Measurements from ENCODE around the gene MLKL.
"Not testable (repeated sequence)": the region's sequence is repeated elsewhere in the genome, so short reads cannot be mapped to it uniquely, and the experiment has no call there.

MLKL gene

DNA sequence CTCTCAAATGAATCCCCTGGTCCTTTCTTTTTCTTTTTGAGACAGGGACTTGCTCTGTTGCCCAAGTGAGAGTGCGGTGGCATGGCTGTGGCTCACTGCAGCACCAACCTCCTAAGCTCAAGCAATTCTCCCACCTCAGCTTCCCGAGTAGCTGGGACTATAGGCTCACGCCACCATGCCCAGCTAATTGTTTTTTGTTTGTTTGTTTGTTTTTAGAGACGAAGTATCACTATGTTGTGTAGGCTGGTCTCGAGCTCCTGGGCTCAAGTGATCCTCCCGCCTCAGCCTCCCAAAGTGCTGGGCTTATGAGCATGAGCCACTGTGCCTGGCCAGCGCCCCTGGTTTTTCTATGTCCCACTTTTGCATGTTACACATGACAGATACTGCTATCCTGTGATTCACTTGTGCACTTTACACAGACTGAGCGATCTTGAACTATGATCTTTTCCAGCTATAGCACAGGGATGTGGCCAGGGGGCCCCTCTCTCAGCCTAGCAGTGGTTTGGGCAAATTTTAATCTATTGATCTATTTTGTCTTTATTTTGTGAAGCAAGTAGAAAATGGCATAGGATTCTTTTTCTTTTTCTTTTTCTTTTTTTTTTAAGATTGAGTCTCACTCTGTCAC, 31.3 kb upstream of the MLKL start:
- DNase-seq, result no peak

GRCh38 chr16:74729783-74730683, 29.4 kb upstream of the MLKL start:
- DNase-seq, result no peak

- DNase-seq, result no peak
Observed at GRCh38 chr16:74727903-74728302, 27.2 kb upstream of the MLKL start.

DNA sequence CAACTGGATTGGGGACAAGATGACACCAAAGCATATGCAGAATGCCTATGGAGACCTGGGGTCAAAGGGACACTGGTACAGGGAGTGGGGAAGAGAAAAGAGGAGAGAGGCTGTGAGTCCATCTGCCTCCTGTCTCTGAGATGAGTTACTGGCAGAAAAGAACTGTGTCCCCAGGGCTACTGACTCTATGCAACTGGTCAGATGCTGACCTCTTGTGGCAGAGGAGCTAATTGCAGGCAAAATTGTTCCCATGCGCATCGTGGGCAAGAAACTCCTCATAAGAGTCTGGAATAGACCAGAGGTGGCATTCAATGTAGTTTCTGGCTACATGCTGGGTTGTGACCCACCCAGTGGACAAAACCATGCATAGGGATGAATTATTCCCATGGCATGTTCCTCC, 26.1 kb upstream of the MLKL start:
- DNase-seq, result no peak

DNA sequence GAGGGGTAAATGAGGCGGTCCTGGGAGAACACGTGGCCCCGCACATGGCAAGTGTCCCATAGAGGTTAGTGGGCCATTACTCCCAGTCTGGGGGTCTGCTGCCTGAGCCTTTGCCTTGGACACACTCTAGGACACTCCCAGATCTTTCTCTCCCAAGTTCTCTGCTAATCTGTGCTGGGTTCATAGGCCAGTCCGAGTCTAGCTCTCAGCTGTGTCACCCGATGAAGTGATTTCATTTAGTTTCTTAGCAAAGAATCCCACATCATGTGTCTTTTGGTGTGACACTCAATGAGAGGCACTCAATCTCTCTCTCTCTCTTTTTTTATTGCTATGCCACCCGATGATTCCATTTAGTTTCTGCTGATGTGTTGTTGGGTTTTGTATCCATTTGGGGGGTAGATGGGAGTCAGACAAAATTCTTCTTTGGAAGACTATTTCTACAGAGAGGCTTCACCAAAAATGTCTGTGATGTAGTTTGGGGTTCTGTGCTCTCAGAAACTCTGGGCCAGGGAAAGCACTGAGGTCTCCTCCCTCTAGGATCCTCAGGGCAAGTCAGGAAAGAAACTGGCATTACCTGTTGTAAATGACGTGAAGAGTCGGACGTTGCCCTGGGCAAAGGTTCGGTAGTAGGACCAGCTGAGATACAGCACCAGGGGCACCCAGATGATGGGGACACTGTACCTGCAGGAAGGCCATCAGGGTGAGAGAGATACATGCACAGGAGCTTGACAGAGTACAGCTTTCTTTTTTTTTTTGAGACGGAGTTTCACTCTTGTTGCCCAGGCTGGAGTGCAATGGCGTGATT, 25.2 kb upstream of the MLKL start:
- no peak for DNase-seq

GRCh38 chr16:74724820-74725549, 24.3 kb upstream of the MLKL start:
- no peak for DNase-seq

DNA sequence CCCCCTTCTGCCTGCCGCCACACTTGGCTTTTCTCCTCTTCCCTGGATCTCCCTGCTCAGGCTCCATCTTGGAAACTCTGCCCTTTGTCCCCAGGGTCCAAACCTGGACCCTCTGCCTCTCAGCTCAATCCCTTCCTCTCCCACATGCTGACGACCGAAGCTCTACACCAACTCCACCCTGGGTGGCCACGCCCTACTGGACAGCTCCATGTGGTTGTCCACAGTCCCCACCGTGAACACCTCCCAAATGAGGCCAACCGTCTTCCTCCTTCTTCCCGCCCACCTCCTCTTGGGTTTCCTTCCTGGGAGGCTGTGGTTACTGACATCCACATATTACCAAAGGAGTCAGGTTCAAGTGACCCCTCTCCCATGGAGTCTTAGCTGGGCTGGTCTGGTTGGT, 22.6 kb upstream of the MLKL start:
- DNase-seq, result no peak

DNA sequence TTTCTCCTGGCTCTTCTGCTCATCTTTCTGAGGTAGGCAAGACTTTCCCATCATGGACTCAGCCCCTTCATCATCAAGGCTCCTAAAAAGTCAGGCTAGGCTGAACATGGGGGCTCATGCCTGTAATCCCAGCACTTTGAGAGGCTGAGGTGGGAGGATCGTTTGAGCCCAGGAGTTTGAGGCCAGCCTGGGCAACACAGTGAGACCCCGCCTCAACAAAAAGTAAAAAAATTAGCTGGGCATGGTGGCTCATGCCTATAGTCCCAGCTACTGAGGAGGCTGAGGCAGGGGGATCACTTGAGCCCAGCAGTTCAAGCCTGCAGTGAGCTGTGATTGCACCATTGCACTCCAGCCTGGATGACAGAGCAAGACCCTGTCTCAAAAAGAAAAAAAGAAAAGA, 21.5 kb upstream of the MLKL start:
- not testable (repeated sequence) for DNase-seq

GRCh38 chr16:74721716-74722115, 21.1 kb upstream of the MLKL start:
- DNase-seq, result no peak

- DNase-seq, result no peak
Observed at GRCh38 chr16:74720579-74720978, 19.9 kb upstream of the MLKL start.

- no peak for DNase-seq
Observed at GRCh38 chr16:74718741-74719610, 18.3 kb upstream of the MLKL start.

DNA sequence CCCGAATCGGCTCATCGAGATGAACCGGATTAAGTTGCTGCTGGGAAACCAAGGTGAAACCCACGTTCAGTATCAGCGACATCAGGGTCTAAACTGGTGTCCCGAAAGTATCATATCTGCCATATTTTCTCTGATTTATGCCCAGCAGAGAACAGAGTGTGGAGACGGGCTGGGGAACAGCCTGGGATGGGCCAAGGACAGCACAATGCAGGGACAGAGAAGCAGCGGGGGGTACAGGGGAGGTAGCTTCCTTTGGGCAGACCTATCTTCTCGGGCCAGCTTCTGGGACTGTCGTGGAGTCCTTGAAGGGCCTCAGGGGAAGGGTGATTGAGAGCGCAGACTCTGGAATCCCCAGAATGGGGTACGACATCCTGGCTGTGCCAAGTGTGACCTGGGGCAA, 17.5 kb upstream of the MLKL start:
- no peak for DNase-seq

DNA sequence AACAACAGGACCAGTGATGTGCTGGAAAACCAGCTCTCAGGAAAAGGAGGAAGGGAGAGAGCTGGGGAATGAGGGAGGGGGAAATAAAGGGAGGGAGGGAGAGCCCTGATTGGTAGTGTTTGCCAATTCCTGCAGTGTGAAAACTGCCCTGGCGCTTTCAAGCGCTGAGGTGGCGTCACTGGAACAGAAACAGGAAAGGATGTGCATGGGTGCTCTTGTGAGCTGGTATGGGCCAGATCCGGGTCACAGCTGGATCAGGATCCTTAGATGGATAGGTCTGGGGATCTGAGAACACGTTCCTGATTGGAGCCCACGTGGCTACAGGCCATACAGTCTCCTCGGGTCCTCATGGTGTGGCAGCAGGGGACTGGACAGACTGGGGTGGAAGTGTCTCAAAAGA, 16.7 kb upstream of the MLKL start:
- no peak for DNase-seq

GRCh38 chr16:74716355-74716754, 15.7 kb upstream of the MLKL start:
- DNase-seq, result no peak

GRCh38 chr16:74713876-74714275, 13.2 kb upstream of the MLKL start:
- no peak for DNase-seq

GRCh38 chr16:74713325-74713724, 12.7 kb upstream of the MLKL start:
- no peak for DNase-seq

DNA sequence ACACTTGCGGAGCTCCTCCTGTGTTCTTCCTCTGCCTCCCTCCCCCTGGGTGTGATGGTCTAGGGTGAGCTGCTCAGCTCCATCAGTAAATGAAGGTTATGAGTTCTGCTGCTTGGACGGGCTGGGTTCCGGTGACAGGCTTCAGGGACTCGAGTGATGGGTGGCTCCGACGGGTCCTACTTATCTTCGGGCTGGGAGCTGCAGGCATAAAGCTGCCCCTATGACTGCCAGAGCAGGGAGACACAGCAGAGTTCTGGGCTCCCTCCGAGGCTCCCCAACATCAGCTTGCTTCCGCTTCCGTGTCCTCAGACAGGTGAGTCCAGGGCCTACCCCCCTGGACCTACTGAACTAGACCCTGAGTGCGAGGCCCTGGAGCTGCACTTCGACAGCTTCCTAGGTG, 11.3 kb upstream of the MLKL start:
- no peak for DNase-seq

DNA sequence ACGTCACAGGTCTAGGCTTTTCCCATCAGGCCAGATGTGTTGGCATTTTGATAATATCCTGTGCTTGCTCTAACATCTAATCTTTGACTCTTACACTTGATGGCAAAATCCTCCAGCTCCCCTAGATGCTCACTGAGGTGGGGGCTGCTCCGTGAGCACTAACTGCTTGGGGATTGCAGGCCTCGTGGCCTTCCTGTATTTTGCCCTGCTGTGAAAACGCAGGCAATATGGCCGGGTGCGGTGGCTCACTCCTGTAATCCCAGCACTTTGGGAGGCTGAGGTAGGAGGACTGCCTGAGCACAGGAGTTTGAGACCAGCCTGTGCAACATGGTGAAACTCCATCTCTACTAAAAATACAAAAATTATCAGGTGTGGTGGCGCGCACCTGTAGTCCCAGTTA, 9.7 kb upstream of the MLKL start:
- DNase-seq, result no peak

DNA sequence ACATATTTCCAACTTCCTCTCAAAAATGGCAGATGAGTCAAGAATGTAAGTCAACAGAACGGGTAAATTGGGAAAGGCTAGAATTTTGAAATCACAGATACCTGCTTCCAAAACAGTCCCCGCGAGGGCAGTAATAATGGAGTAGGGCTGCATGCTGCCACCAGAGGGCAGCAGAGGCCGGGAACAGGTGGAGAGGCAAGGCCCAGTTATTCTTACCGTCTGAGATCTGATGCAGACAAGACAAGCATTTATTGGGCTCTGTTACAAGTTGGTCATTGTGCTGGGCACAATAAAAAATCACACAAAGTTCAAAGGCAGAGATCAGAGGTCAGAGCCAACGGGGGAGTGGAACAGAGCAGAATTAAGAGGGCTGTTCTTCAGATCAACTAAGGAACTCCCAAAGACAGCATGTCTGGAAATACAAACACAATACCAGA, 8.8 kb upstream of the MLKL start:
- DNase-seq, result peak; percentile 66 to 71 (median 67)

DNA sequence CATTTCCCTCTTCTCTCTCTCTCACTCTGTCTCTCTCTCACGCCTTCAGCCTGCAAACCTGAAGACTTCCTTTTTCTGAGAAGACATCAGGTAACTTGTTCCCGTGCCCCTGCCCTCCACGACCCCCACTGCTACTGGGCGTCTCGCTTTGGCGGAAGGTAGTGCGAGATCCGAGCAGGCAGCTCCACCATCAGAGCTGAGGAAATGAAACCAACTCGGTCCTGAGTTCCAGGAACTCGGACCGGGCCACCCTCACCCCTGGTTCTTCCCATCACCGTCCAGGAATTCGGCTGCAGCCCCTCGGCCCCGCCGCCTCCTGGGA, 585 bp downstream of the MLKL start:
- no peak for DNase-seq

GRCh38 chr16:74699666-74700065, 996 bp downstream of the MLKL start:
- no peak for DNase-seq

GRCh38 chr16:74698222-74698621, 2.4 kb downstream of the MLKL start:
- no peak for DNase-seq

Measured in activated CD4-positive, CD25-positive, alpha-beta regulatory T cell (primary cell).